ENCODE results near the gene XYLT1. TPM values are rescaled to one million over a fixed set of nuclear protein-coding genes. Genes with fewer than 3 reads are reported as not detected.

XYLT1 gene
- total and polyA plus RNA-seq, 9 of the 15 experiments (the other 6 are each of a cell fraction or from before 2014, with no cell fraction given), result 0.03 to 0.09 (median 0.08) TPM; not detected in 6

- Histone ChIP-seq H3K4me1 (replicated peaks in 1 of 2; ENCODE audit: control insufficient read depth in 2 of 2, insufficient read depth in 2 of 2, low read length in 2 of 2) (no peaks in the 10 kb centered on the region), H3K9me1 (ENCODE audit: control insufficient read depth, insufficient read depth, low read length) (no peaks in the 10 kb centered on the region), H3K9ac (ENCODE audit: insufficient read depth in 1 of 2, low read depth in 2 of 2, low read length in 2 of 2) (no peak overlapping the region), H2AFZ (ENCODE audit: low read depth, low read length) (no peak overlapping the region), H3K79me2 (ENCODE audit: control insufficient read depth, insufficient read depth, low read length) (no peaks in the 10 kb centered on the region), H4K20me1 (replicated peaks; ENCODE audit: control insufficient read depth, insufficient read depth, low read length) (no peaks in the 10 kb centered on the region; the same call in none of the 2 replicates), H3K9me3 (replicated peaks; ENCODE audit: control insufficient read depth, insufficient read depth, low read depth, low read length) (no peaks in the 10 kb centered on the region), H3K4me3 (no peak overlapping the region), H3K27me3 (ENCODE audit: control insufficient read depth in 2 of 2, insufficient read depth in 2 of 2, low read length in 2 of 2) (peaks cover 13 to 21% of the 10 kb centered on the region in 2 experiments), H3K27ac (ENCODE audit: extremely low read depth, low read depth, low read length) (no peak overlapping the region), H3K4me2 (ENCODE audit: insufficient read depth, low read length) (no peak overlapping the region), H3K36me3 (ENCODE audit: control insufficient read depth, insufficient read depth, low read length) (no peaks in the 10 kb centered on the region)
- ATAC-seq, result no peak
- intact Hi-C loops (cut with micrococcal nuclease), result no loop called here
- FAIRE-seq, result no peak
- CTCF ChIA-PET (ENCODE audit: low intra/inter-chr PET ratio), result no interaction called here
- WGBS (ENCODE audit: insufficient coverage, low coverage, missing lambda C conversion rate), result 0% methylated on average over 3 of the region's 3 CpGs
- in situ Hi-C loops (cut with MboI), result no loop called here
- POLR2A ChIA-PET, result no interaction called here
- TF ChIP-seq POLR2A (conservative IDR thresholded peaks at IDR 0.05), result no peak
- TF ChIP-seq CHAMP1 (IDR thresholded peaks at IDR 0.05), result no peak
- TF ChIP-seq ZNF445 (CRISPR knock-in tag; IDR thresholded peaks at IDR 0.05; ENCODE audit: low read depth), result no peak
- no peak for TF ChIP-seq RUNX1 (IDR thresholded peaks at IDR 0.05; ENCODE audit: low read depth)
- TF ChIP-seq YBX1 (IDR thresholded peaks at IDR 0.05), result no peak
- no peak for TF ChIP-seq PHF20 (IDR thresholded peaks at IDR 0.05; ENCODE audit: partially characterized antibody)
- TF ChIP-seq EWSR1 (IDR thresholded peaks at IDR 0.05; ENCODE audit: borderline replicate concordance, low read depth, partially characterized antibody), result no peak
- TF ChIP-seq ZNF384 (IDR thresholded peaks at IDR 0.05; ENCODE audit: low read depth, low read length), result no peak
- TF ChIP-seq ZNF511 (CRISPR knock-in tag; IDR thresholded peaks at IDR 0.05), result no peak
- TF ChIP-seq THAP7 (CRISPR knock-in tag; IDR thresholded peaks at IDR 0.05), result no peak
- TF ChIP-seq SAFB2 (IDR thresholded peaks at IDR 0.05; ENCODE audit: borderline replicate concordance, low read depth, low read length, severe bottlenecking), result no peak
- TF ChIP-seq CGGBP1 (CRISPR knock-in tag; IDR thresholded peaks at IDR 0.05), result no peak
- no peak for TF ChIP-seq MAX (CRISPR knock-in tag; IDR thresholded peaks at IDR 0.05)
- TF ChIP-seq IRF9 (tag; IDR thresholded peaks at IDR 0.05), result no peak
- BruUV-seq (replicated peaks), result no TSS peak
- no peak for DNase-seq (ENCODE audit: extremely low read depth in 1 of 4, low spot score in 3 of 4)
These were observed 300.3 kb downstream of the XYLT1 start for GRCh38 chr16:17170435-17170834.

Measured in K562 (cell line).